Measurements from ENCODE around the gene COL27A1. TPM values are rescaled to one million over a fixed set of nuclear protein-coding genes. Genes with fewer than 3 reads are reported as not detected.

Gene COL27A1
- total RNA-seq, 1 experiment from 2014 or later: 37.0 TPM

GRCh38 chr9:114278356-114278755 lies 123.0 kb downstream of the COL27A1 start:
- BruUV-seq (replicated peaks): no TSS peak
- ChIA-PET CTCF (no interaction called here), POLR2A (ENCODE audit: low non-redundant PET) (no interaction called here)
- H3K4me3 ChIP-seq (ENCODE audit: low read depth, low read length, poor library complexity, severe bottlenecking): no peak overlapping the region
- H3K4me1 ChIP-seq (ENCODE audit: insufficient read depth, low read length, poor library complexity, severe bottlenecking): peaks cover 9% of the 10 kb centered on the region
- TF ChIP-seq CTCF (conservative IDR thresholded peaks at IDR 0.05; ENCODE audit: low read depth, low read length) (no peak), EZH2 (IDR thresholded peaks at IDR 0.05; ENCODE audit: borderline replicate concordance, low read depth, low read length, poor library complexity, severe bottlenecking) (no peak)
- no peaks in the 10 kb centered on the region for H3K27me3 ChIP-seq (replicated peaks; ENCODE audit: insufficient read depth, low read depth, low read length, poor library complexity)
- no peak overlapping the region for H3K27ac ChIP-seq (ENCODE audit: low read depth, low read length, poor library complexity, severe bottlenecking)
- no peaks in the 10 kb centered on the region for H3K9me3 ChIP-seq (ENCODE audit: low read depth, low read length, poor library complexity, severe bottlenecking)
- no peaks in the 10 kb centered on the region for H3K36me3 ChIP-seq (ENCODE audit: insufficient read depth, low read length, poor library complexity, severe bottlenecking)
- DNase-seq (ENCODE audit: low spot score): no peak
- intact Hi-C loops (cut with micrococcal nuclease; ENCODE audit: unreplicated experiment): no loop called here

GRCh38 chr9:114278881-114279570 lies 123.7 kb downstream of the COL27A1 start:
- peak; percentile 71 for DNase-seq (ENCODE audit: low spot score)
- H3K27ac ChIP-seq (ENCODE audit: low read depth, low read length, poor library complexity, severe bottlenecking): no peak overlapping the region
- intact Hi-C loops (cut with micrococcal nuclease; ENCODE audit: unreplicated experiment): no loop called here
- no peaks in the 10 kb centered on the region for H3K36me3 ChIP-seq (ENCODE audit: insufficient read depth, low read length, poor library complexity, severe bottlenecking)
- ChIA-PET POLR2A (ENCODE audit: low non-redundant PET) (no interaction called here), CTCF (no interaction called here)
- H3K9me3 ChIP-seq (ENCODE audit: low read depth, low read length, poor library complexity, severe bottlenecking): no peaks in the 10 kb centered on the region
- no peaks in the 10 kb centered on the region for H3K27me3 ChIP-seq (replicated peaks; ENCODE audit: insufficient read depth, low read depth, low read length, poor library complexity)
- TF ChIP-seq CTCF (conservative IDR thresholded peaks at IDR 0.05; ENCODE audit: low read depth, low read length) (no peak), EZH2 (IDR thresholded peaks at IDR 0.05; ENCODE audit: borderline replicate concordance, low read depth, low read length, poor library complexity, severe bottlenecking) (no peak)
- peaks cover 9% of the 10 kb centered on the region for H3K4me1 ChIP-seq (ENCODE audit: insufficient read depth, low read length, poor library complexity, severe bottlenecking)
- no TSS peak for BruUV-seq (replicated peaks)
- no peak overlapping the region for H3K4me3 ChIP-seq (ENCODE audit: low read depth, low read length, poor library complexity, severe bottlenecking)

- BruUV-seq (replicated peaks): no TSS peak
- Histone ChIP-seq H3K9me3 (ENCODE audit: low read depth, low read length, poor library complexity, severe bottlenecking) (no peaks in the 10 kb centered on the region), H3K4me1 (ENCODE audit: insufficient read depth, low read length, poor library complexity, severe bottlenecking) (peaks cover 9% of the 10 kb centered on the region), H3K4me3 (ENCODE audit: low read depth, low read length, poor library complexity, severe bottlenecking) (no peak overlapping the region), H3K36me3 (ENCODE audit: insufficient read depth, low read length, poor library complexity, severe bottlenecking) (no peaks in the 10 kb centered on the region), H3K27me3 (replicated peaks; ENCODE audit: insufficient read depth, low read depth, low read length, poor library complexity) (no peaks in the 10 kb centered on the region), H3K27ac (ENCODE audit: low read depth, low read length, poor library complexity, severe bottlenecking) (no peak overlapping the region)
- intact Hi-C loops (cut with micrococcal nuclease; ENCODE audit: unreplicated experiment): no loop called here
- no peak for DNase-seq (ENCODE audit: low spot score)
- POLR2A ChIA-PET (ENCODE audit: low non-redundant PET): no interaction called here
- TF ChIP-seq EZH2 (IDR thresholded peaks at IDR 0.05; ENCODE audit: borderline replicate concordance, low read depth, low read length, poor library complexity, severe bottlenecking) (no peak), CTCF (conservative IDR thresholded peaks at IDR 0.05; ENCODE audit: low read depth, low read length) (no peak)
- CTCF ChIA-PET: no interaction called here
These were observed 124.4 kb downstream of the COL27A1 start for GRCh38 chr9:114279693-114280092.

Data from A673 (cell line).